ENCODE measurements around the gene CYP11A1.
A peak's percentile ranks its signal among the peaks of the same experiment; 100 is the strongest.

The CYP11A1 gene

DNA sequence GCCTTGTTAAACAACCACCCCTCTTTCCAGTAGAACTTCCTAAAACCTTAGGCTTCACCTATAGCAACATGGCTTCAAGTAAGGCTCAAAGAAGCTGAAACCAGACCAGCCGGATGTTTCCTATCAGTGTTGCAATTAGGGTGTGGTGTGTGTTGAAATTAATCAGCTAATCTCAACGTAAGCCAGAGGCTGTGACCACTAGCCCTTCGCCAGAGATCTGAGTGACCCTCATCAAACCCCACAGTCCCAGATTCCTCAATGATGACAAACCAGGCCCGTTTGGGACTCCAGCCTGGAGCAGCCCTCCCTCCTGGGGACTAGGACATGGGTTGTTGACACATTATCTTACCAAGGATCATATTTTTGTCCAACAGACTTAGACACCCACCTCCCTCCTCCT lies 27.3 kb downstream of the CYP11A1 start:
- no peak for DNase-seq

DNA sequence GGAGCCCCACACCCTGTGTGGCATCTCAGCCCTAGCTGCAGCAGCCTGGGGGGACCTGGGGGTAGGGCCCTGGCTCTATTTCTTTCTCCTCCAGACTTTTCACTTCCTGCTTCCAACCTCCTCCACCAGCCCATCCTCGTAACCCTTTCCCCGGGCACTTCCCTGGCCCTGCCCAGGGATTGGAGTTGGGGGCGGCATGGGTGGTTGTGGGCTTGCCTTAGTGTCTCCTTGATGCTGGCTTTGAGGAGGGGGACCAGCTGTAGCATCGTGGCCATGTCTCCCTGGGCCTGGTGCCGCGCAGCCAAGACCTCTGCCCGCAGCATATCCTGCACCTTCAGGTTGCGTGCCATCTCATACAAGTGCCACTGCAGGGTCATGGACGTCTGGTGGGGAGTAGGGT lies 28.1 kb downstream of the CYP11A1 start:
- no peak for DNase-seq

DNA sequence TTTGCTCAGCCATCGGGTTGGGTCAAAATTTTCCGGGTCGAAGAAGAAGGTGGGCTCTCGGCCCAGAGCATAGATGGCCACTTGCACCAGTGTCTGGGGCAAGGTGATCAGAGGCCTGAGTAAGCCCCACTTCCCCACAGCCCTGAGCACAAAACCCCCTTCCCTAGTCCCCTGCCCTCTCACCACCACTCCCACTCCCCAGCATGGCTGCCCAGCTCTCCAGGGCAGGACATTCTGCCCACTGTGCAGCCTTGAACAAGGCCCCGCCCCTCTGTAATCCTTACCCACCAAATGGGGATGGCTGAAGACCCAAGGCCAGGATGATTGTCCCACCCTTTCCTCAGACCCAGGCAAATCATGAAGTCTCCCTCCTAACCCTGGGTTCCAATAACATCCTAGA lies 28.8 kb downstream of the CYP11A1 start:
- no peak for DNase-seq

DNA sequence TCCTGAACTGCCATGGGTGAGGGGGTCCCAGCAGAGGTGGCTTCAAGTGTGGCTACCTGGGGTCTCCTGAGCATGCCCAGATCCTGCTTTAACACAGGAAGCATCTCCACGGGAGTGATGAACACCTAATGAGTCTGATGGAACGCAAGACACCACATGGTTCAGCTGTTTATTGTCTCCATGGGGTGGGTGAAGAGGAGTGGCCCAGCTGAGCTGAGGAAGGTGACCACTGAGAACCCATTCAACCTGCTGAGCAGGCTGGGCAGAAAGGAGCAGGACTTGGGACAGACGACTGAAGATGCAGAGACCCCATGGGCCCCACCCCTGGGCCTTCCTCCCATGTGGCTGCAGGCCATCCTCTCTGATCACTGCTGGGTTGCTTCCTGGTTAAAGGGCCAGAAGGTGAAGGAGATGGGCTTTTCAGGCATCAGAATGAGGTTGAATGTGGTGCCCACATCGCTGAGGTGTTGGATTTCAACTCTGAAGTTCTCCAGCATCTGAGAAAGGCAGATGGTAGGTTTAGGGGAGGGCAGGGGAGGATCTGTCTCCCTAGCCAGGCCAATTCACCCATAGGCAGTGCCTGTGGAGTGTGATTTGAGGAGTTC lies 29.7 kb downstream of the CYP11A1 start:
- no peak for DNase-seq

DNA sequence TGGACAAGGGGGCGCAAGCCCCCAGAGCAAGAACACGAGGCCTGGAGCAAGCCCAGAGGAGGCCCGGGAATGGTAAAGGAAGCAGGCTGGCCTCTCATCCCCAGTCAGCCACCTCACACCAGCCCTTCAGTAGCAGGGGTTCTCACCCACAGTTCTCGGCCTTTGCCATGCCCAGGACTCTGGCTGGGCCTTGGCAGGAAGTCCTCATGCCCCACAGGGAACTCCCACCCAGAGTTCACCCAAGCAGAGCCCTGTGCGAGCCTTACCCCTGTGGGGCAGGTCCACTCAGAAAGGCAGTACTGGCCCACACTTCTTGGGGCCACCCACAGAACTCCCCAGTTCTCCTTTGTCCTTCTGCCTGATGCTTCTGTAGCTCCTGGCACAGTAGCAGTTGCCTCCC lies 30.3 kb downstream of the CYP11A1 start:
- DNase-seq = no peak

DNA sequence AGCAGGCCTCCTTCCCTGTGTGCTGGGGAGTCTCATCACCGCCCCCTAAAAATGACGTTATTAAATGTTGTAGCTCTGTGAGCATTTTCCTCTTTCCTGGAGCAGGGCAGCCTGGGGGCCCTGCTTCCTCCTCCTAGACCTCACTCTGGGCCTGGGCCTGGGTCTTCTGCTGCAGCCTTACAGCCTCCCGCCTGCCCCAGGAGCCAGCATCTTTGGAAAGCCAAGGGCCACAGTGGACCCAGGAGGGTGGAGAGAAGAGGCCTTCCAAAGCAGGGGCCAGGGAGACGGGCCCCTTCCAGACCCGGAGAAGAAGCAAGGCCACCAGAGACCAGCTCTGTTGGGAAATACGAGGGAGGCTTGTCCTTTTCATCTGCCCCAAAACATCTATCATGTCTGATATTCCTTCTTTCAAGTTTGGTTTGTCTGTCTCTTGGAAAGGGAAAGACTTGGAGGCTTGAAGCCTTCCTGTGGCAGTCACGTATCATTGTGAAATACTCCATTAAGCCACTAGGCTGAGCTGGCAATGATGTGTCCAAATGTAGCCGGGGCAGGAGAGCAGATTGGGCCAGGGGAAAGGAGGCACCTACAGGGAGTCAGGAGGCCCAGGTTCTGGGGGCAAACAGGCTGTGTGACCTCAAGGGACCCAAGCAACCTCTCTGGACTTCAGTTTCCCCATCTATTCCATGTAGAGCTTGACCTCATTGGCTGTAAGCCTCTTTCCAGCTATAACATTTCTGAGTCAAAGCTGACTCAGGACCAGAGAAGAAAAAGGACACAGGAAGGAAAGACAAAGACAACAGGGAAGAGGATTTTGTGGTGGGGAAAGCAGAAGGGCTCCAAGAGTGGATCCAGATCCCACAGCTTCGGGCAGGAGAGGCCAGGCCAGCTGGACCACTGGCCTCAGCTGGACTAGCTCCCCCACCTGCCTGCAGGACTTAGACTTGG lies 31.1 kb downstream of the CYP11A1 start:
- no peak for DNase-seq

DNA sequence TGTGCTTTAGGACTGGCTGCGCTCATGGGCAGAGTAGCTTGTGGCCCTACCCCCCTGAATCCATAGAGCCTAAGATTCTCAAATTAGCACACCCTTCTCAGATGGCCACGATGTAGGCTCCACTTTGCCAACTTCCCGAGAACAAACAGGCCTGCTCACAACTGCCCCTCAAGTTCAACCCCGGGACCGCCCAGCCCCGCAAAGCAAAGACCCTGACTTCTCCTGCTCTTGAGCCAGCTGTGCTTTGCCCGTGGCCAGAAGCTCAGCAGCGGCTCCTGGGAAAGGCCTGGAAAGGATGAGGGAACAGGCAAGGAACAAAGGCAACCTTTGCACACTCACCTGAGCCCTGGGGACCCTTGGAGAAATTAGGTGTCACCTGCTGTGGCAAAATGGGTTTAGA lies 32.0 kb downstream of the CYP11A1 start:
- no peak for DNase-seq

DNA sequence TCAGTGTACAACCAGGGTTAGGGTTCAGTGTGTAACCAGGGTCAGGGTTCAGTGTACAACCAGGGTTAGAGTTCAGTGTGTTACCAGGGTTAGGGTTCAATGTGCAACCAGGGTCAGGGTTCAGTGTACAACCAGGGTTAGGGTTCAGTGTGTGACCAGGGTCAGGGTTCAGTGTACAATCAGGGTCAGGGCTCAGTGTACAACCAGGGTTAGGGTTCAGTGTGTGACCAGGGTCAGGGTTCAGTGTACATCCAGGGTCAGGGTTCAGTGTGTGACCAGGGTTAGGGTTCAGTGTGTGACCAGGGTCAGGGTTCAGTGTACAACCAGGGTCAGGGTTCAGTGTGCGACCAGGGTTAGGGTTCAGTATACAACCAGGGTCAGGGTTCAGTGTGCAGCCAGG lies 33.3 kb downstream of the CYP11A1 start:
- DNase-seq = no peak

DNA sequence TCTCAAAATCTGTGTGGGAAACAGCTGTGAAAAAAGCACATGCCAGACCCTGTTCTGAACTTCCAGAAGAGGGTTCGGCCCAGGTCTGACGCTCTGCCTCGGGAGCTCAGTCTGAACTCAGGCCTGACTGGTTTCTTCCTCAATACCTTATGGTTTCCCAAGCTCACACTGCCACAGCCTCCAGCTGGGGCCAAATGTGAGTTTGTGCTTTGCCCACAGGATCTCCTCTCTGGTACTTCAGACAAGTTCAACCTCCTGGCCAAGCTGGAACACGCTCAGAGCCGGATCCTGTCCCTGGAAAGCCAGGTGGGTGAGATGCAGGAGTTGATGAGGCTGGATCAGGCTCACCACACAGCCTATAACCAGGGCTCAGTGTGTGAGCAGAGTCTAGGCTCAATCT lies 33.8 kb downstream of the CYP11A1 start:
- no peak for DNase-seq

DNA sequence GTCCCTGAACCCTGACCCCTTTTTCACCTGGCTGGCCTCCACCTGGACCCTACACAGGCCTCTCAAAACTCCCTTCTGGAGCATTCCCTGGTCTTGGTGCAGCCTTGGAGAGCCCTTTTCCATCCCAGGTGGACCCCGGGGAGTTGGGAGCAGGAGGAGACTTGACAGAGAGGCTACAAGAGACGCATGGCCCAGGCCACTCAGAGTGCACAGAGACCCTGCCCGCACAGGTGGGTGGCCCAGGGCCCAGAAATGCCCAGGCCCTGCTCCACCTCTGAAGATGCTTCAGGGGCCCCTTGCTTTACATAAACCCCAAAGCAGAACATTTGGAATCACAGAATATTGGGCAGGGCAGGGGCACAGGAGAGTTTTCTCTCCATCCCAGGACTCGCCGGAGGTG lies 34.4 kb downstream of the CYP11A1 start:
- DNase-seq = no peak

DNA sequence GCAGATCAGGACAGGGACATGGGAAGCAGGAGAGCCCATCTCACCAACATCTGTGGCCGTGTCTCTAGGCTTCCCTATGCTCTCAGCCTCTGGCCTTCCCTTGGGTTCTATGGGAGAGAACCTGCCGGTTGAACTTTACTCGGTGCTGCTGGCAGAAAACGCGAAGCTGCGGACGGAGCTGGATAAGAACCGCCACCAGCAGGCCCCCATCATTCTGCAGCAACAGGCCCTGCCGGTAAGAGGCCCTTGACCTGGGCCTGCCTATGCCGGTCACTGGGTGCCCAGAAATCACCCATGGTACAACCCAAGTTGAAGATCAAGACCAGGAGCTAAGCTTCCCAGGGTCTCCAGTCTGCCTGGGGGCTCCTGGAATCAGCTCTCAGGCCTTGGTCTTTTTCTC lies 34.8 kb downstream of the CYP11A1 start:
- DNase-seq = no peak

DNA sequence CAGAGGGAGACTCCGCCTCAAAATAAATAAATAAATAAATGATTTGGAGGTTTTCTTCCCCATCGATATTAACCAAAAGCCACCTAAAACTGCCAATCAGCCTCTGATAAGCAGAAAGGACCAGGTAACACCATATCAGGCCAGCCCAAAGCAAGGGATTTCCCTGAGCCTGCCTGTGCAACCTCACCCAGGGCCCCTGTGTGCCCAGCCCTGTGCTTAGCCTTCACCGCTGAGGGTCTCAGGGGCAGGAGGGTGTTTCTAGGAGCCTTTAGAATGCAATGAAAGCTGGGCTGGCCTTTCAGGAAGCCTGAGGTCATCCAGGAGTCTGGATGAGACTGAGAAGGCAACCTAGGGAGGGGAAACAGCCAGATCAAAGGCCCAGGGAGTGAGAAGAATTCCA lies 35.4 kb downstream of the CYP11A1 start:
- no peak for DNase-seq

DNA sequence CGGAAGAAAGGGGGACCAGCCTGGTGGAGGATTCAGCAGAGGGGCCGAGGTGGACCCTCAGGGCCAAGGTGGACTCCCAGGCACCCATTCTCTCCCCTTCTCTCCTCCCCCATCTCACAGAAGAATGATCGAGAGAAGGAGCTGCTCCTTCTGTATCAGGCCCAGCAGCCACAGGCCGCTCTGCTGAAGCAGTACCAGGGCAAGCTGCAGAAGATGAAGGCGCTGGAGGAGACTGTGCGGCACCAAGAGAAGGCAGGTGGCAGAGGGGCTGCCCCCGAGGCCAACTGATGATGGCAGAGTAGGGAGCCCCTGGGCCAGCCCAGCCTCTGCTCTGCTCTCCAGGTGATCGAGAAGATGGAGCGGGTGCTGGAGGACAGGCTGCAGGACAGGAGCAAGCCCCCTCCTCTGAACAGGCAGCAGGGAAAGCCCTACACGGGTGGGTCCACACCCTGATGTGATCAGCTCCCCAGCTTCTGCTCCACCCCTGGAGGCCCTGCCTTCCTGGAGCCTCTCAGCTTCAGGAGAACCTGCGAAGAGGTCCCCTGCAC lies 36.5 kb downstream of the CYP11A1 start:
- DNase-seq = no peak

DNA sequence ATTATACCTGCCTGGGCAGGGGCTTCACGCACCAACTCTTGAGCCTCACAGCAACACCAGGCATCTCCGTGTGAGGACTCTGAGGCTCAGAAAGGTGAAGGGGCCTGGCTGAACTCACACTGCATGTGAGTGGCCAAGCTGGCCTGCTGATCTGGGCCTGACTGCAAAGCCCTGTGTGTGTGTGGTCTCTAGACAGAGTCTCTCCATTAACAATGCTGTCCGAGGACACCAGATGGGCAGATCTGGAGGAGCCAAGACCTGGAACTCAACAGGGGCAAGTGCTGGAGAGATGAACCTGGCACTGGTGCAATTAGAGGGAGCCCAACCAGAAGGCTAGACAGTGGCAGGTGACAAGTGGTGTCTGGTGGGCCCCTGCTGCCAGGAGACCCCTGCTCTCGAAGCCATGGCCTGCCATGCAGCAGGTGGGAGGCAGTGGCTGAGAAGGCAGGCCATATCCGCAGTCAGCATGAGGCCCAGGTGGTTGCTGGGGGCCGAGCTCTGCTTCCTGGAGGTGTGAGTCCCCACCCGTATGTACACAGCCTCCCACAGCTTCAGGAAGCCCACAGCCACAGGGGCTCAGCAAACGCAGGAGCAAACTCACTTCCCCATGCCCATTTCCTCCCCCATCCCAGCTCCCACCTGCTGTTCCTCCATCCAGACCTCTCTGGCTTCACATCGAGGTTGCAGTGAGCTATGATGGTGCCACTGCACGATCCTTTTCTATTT lies 39.0 kb downstream of the CYP11A1 start:
- DNase-seq = peak; percentile 74

DNA sequence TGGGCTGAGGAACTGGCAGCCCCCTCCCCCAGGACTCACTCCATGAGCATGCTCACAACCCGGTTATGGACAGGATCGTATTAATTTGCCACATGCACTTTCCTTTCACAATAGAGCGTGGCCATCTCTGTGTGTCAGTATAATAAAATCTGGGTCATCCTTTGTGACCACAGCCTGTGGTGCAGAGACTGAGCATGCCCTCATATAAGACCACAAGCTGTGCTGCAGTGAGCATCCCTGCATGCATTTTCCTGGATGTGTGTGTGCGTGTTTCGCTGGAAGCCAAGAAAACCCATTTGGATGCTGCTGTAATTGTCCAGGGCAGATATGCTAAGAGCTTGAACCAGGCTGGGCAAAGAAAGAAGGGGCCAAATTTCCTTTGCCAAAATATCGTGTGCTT lies 39.7 kb downstream of the CYP11A1 start:
- DNase-seq = peak; percentile 89

DNA sequence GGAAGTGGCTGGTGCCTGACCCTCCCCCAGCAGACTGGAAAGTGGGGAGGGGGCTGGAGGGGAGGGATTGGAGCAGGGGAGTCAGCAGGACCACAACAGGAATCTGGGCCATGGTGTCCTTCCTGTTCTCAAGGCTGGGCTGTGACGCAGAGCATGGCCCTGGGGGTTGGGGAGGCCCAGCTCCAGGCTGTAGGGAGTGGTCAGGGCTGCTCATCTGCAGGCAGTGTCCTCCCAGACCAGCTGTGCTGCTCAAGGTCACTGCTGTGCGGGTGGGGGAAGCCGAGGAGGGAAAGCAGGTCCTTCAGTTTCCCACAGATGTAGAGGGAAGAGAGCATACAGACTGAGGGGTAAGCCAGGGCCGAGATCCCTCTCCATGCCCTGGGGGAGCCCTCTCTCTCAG lies 40.7 kb downstream of the CYP11A1 start:
- DNase-seq = peak; percentile 84

DNA sequence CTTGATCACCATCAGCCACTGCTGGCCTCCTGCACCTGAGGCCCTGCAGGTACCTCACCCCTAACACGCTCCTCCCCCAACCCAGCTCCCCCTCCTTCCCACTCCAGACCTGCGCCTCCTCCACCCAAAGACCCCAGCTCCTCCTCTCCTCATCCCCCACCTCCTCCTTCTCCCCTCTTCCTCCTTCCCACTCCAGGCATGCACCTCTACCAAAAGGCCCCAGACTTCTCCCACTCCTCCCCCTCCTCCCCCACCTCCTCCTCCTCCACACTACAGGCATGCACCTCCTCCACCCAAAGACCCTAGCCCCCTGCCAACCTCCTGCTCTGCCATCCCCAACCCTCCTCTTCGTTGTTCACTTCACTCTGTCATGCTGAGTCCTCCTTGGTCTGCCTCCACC lies 42.7 kb downstream of the CYP11A1 start:
- DNase-seq = no peak

DNA sequence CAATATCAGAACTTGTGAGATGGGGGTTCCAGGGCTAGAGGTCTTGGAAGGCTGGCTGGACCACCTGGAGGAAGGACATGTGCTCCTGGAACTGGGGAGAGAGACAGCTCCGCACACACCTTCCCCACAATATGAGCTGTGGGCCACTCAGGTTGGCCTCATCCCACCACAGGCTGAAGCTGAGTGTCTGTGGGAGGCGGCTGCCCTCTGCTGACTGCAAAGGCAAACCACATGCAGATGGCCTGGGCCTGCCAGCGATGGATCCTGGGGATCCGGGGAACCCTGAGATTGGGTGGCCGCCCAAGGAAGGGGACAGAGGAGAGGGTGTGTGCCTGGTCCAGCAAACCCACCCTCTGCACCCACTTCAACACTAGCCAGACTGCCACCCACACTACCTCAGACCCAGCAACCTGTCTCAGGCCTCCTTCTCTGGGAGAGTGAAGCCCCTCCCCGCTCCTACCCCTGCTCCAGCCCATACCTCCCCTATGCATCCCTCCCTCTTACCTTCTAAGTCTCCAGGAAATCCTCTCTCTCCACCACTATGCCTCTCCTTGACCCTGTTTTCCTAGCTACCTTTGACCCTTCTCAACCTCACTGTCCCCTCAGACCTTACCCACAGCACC lies 44.8 kb downstream of the CYP11A1 start:
- peak; percentile 90 for DNase-seq

DNA sequence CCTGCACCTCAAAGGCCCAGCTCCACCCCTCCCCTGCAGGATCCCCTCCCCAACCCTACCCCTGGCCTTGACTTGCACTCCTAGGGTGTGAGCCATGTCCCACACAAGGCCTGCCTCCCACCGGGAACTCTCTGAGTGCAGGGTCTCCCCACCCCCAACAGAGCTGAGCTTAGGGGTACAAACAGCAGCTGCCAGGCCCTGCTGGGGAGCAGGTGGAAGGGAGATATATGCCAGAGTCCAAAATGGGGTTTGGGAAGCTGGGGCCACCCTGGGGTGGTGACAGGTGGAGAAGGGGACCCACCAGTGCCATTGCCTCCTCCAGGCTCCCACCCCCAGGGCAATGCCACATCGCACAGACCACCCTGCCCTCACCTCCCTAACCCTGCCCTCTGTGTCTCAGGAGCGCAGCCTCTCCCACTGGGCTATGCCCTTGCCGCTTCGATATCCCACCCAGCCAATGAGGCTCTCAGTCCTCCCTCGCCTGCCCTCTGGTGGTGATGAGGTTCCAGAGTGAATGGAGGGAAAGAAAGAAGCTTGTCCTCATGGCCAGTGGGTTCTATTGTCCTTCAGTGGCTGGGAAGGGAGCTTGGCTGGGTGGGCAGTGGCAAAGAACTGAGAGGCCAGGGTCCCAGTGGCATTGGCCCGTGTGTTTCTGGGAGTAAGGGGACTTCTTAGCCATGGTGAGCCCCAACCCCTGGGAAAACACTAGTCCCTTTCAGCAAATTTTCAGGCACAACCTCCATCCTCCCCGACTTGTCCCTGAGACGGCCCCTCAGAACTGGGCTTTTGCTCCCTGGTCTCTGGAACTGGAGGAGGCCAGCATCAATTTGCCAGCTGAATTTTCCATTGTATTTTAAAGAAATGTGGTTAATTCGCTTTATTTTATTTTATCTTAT lies 46.8 kb downstream of the CYP11A1 start:
- DNase-seq = peak; percentile 97

DNA sequence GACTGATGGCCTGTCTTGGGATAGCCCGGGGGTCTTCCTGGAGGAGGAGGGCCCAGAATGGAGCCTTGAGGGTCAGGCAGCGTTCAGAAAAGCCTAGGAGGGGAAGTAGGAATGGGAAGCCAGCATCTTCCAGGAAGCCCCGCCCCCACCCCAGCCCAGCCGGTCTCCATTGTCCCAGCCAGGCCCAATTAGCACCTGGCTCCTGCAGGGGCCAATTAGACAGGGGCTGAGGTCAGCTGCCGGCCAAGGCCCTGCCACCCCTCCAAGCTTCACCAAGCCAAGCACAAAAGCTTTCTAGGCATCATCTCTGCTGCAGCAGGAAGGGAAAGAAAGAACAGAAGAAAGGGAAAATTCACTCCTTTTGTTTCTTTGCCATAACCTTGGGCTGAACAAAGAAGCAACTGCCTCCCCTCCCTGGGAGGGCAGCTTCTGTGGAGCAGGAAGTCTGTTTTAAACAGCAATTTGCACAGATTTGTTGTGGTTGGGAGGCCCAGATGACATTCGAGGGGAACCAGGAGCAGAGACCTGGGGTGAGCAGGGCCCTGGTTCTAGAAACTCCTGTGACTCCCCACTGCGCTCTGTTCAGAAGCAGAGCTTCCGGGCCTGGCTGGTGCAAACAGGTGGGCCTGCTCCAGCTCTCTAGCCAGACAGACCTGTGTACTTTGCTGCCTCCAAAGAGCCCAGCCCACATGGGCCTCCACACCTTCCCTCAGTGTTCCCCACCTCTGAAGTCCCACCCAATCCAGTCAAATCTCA lies 47.7 kb downstream of the CYP11A1 start:
- peak; percentile 93 for DNase-seq

DNA sequence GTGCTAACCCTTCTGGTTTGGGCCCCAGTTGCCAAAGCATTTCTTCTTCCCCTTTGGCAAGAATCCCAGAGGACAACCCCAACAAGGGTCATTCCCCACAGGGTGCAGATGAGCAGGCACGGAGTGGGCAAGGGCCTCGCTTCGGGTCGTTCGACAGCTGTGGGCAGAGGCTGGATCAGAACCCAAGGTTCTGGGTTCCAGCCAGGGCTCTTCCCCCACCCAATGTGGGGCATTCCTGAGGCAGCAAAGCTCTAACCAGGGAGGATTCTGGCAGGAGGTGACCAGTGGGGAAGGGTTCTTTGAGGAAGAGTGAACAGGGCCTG lies 48.3 kb downstream of the CYP11A1 start:
- no peak for DNase-seq
